ENCODE results near the gene SLC4A9.
A peak's percentile ranks its signal among the peaks of the same experiment; 100 is the strongest.
"Not testable (repeated sequence)": the region's sequence is repeated elsewhere in the genome, so short reads cannot be mapped to it uniquely, and the experiment has no call there.

The SLC4A9 gene

DNA sequence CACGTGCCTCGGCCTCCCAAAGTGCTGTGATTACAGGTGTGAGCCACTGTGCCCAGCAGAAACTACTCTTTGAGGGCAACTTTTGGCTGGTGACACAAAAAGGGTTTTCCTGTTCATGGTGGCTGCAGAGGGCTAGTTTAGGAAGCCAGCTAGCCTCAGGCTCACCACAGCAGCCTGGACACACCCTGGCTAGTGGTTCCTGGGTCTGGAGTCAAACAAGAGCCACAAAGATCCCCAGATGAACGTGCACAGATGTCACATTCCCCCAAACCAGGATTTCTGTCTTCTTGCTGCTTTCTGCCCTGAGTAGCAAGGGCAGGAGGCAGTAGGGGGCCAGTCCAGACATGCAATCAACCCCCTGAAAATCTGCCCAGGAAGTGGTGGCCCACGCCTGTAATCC is 20.4 kb upstream of the SLC4A9 start:
- DNase-seq (ENCODE audit: low read depth) = no peak

- no peak for DNase-seq (ENCODE audit: low read depth)
Measured at GRCh38 chr5:140340605-140341121, 19.3 kb upstream of the SLC4A9 start.

GRCh38 chr5:140341591-140341990 is 18.4 kb upstream of the SLC4A9 start:
- no peak for DNase-seq (ENCODE audit: low read depth)

GRCh38 chr5:140342287-140342686 is 17.7 kb upstream of the SLC4A9 start:
- no peak for DNase-seq (ENCODE audit: low read depth)

GRCh38 chr5:140342896-140343295 is 17.1 kb upstream of the SLC4A9 start:
- no peak for DNase-seq (ENCODE audit: low read depth)

GRCh38 chr5:140343849-140344248 is 16.1 kb upstream of the SLC4A9 start:
- DNase-seq (ENCODE audit: low read depth) = not testable (repeated sequence)

- DNase-seq (ENCODE audit: low read depth) = no peak
Measured at GRCh38 chr5:140344683-140345423, 15.1 kb upstream of the SLC4A9 start.

DNA sequence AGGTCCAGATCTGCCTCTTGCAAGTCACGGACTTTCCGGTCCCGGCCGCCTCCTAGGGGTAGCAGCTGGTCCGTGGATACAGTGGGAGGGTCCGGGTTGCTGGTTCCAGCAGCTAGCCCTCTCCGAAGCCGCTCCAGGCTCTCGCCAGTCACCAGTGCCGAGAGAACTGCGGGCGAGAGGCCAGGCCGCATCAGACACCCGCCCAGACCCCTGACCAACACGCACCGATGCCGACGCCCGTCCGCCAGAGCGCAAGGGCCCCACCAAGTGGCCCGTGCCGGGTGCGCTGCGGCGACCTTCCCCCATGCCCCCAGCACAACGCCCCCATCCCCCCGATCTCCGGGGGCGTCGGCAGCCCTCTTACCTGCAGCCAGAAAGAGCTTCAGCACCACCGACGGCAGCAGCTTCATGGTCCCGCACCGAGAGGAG is 14.1 kb upstream of the SLC4A9 start:
- no peak for DNase-seq (ENCODE audit: low read depth)

DNA sequence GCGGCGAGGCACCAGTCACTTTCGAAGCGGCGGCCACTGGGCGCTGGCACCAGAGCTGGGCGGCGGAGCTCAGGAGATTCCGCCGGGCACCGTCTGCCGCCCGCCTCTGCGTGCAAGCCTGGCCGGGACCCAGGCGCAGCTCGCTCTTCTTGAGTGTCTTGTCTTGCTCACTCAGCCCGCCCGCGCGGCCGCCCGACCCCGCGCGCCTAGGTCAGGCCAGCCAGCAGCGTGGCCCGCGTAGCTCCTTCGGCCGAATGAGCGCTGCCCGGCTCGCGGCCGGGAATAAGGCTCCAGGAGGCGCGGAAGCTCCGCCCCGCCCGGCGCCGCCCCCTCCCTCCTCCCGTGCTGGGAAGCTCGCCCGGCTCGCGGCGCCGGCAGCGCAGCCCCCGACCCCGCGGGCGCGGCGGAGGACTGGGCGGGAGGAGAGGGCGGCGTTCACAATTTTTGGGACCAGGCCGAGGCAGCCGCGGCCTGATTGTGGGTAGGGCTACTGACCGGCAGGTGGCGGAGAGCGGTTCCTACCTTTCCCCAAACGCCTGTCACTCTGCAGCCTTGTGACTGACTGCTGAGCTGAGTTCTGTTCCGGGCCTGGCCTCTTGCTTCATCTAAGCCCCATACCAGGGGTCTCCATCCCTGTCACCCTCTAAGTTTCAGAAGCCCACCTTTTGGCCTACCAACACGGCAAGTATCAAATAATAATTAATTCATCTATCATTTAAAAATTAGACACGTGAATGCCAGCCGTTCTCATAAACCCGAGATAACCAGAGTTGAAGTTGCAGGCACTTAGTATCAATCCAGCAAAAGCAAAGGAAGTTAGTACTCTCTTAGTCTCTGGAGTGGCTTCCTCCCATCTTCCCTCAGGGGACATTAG is 13.4 kb upstream of the SLC4A9 start, which contains the start of gene HBEGF:
HBEGF (minus strand) TSS at position 256 of the 874 bp plus-strand sequence. CDS start 275 bp downstream, outside the sequence.
- DNase-seq (ENCODE audit: low read depth) = no peak

GRCh38 chr5:140347360-140347759 is 12.6 kb upstream of the SLC4A9 start:
- no peak for DNase-seq (ENCODE audit: low read depth)

DNA sequence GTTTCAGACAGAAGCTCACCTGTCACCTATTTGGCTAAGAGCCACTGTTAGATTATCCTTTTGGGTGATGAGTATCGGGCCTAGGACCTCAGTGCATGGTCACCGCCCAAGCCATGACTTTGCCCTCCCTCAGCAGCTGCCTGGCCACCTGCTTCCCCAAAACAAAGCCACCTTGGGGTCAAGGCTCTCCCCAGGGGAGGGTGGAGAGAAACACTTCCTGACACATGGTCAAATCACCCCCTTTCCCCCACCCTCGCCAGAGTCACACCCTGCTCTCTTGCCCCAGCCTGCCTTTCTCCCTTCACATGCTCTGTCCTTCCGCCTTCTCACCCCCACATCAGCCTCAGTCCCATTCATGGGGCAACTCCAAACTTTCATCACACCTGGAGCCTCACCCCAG is 11.9 kb upstream of the SLC4A9 start:
- DNase-seq (ENCODE audit: low read depth) = no peak

DNA sequence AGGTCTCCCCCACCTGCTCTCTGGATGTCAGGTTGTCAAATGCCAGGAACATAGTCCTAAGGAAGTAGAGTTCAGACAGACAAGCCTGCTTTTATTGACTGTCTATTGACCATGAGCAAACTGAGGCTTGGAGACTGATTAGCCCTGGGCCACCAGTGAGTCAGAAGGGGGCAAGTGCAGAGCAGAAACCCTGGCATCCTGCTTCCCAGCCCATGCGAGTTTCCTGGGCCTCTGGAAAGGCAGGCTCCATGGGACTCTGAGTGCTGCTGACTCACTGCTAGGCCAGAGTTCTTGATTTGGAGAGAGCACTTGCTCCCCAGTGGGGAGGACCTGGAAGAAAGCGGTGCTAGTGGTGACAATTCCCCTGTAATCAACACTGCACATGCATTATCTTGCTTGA is 10.8 kb upstream of the SLC4A9 start:
- DNase-seq (ENCODE audit: low read depth) = no peak

DNA sequence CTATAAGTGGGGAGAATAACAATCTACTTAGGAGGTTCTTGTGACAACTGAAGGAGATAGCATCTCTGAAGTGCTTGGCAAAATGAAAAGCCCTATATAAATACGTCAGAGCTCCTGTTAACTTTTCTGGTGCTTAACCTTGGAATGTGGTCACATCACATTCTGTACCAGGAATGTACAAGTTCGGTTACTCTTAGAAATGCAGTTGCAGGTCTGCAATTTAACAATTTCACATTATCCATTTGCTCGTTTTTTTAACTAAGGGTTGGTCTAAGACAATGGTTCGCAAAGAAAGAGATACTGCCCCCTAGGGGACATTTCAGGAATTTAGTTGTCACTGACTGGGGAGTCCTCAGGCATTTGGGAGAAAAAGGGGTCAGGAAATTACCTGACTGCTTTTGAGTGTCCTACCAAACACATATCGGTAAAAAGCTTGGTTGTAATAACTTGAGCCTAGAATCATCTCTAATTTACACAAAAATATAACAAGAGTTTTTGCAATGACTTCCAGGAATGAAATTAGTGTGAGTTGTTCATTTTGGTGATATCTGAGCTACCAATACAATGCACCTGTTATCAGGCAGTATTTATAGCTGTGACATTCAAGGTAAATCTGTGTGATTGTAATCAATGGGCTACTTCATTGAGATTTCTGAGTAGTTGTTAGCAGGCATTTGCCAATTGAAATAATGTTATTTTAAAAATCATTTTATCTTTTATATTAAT is 8.2 kb upstream of the SLC4A9 start:
- no peak for DNase-seq (ENCODE audit: low read depth)

DNA sequence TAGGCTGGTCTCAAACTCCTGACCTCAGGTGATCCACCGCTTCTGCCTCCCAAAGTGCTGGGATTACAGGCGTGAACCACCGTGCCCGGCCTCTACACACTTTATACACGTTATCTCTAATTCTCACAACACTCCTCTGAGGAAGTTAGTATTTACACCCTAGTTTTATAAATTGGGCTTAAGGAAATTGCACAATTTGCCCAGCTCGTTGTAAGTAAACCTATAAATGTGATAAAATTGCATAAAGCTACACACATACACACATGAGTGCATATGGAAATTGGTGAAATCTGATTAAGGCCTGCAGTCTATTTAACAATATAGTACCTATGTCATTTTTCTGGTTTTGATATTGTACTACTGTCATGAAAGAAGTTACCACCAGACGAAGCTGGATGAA is 4.4 kb upstream of the SLC4A9 start:
- no peak for DNase-seq (ENCODE audit: low read depth)

DNA sequence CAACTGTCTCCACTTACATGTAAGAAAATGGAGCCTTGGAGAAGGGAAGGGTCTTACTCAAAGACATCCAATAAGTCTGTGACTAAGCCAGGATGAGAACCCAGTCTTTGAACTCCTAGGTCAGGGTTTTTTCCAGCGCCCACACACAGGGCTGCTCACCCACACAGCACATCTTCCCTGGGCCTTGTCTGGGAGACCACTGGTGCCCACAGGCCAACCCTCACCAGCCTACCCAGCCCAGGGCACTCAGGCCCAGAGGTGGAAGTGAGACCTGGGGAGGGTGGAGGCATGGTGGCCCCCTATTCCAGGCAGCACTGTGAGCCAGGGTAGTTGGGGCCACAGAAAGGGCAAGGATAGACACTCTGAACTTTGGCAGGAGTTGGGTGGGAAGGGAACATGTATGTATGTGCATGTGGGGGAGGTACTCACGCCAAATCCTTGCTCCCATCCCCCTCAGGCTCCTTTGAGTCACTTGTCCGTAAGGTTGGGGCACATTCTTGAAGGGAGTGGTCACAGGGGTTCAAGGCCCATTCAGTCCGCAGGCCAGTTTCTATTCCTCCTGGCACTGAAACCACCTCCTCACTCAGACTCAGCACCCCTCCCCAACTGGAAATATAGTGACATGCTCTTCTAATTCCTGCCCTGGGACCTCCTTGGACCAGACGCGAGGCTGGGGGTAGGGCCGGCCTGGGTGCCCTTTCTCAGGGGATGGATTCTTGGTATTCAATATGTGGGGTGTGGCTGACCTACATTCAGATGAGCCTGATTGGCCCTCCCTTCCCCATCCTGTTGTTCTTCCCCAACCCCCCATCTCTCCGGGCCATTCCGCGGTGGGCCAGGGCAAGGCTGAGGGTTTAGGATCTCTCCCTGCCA is 2.9 kb upstream of the SLC4A9 start:
- DNase-seq (ENCODE audit: low read depth) = no peak

- peak; percentile 41 for DNase-seq (ENCODE audit: low read depth)
Measured at GRCh38 chr5:140357726-140358093, 2.3 kb upstream of the SLC4A9 start.

- no peak for DNase-seq (ENCODE audit: low read depth)
Measured at GRCh38 chr5:140358738-140359310, 1.2 kb upstream of the SLC4A9 start.

GRCh38 chr5:140360681-140361479 is 886 bp downstream of the SLC4A9 start:
- DNase-seq (ENCODE audit: low read depth) = no peak

DNA sequence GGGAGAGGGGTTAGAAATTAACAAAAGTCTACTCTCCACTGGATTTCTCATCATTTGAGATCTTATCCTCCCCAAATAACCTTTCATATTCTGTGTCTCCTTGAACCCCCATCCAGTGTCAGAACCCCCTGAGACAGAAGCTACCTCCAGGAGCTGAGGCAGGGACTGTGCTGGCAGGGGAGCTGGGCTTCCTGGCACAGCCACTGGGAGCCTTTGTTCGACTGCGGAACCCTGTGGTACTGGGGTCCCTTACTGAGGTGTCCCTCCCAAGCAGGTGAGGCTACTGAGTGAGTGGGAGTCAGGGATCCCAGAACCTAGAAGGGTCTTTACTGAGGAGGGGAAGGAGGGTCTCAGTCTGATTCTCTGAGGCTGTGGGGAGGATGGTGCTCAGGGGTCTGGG is 1.9 kb downstream of the SLC4A9 start:
- DNase-seq (ENCODE audit: low read depth) = no peak

DNA sequence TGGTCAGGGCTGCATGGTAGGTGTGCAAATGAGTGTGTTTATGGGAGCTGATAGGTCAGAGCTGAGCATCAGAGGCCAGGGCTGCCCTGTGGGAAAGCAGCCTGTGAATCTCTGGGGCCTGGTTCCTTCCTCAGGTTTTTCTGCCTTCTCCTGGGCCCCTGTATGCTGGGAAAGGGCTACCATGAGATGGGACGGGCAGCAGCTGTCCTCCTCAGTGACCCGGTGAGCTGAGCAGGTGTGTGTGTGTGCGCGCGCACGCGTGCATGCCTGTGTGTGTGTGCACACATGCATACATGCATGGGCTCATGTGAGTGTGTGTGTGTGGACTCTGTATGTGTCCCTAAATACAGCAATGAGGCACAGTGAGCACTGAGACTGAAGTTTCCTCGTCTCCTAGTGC is 2.3 kb downstream of the SLC4A9 start:
- no peak for DNase-seq (ENCODE audit: low read depth)

Measured in stimulated activated CD8-positive, alpha-beta memory T cell treated with anti-CD3 and anti-CD28 coated beads, Interleukin-15, amount 100 ng/mL, for 24 hours (primary cell).